Muscle layer of colon (tissue), 2 donors: ENCODE measurements around the gene DCC.

Source experiments
- H3K27ac ChIP-seq: one replicate; pipeline ENCODE4 v1.7.0; 2013; ENCODE audit warnings: low read depth, mild to moderate bottlenecking, low read length, moderate library complexity
- H3K27me3 ChIP-seq, 2 donors: one replicate each; pipeline ENCODE4 v1.7.0; 2013; ENCODE audit warnings: low read length in 2 of 2, mild to moderate bottlenecking in 2 of 2; ENCODE audit not compliant: insufficient read depth in 2 of 2, control insufficient read depth in 1 of 2
- H3K36me3 ChIP-seq: one replicate; pipeline ENCODE4 v1.7.0; 2013; ENCODE audit warnings: mild to moderate bottlenecking, low read length; ENCODE audit not compliant: insufficient read depth
- H3K4me1 ChIP-seq: one replicate; pipeline ENCODE4 v1.7.0; 2013; ENCODE audit warnings: mild to moderate bottlenecking, low read length; ENCODE audit not compliant: insufficient read depth
- H3K4me3 ChIP-seq, 2 donors: one replicate each; pipeline ENCODE4 v1.7.0; 2013; ENCODE audit warnings: low read length in 2 of 2, low read depth in 1 of 2, mild to moderate bottlenecking in 1 of 2, moderate library complexity in 1 of 2
- H3K9ac ChIP-seq: one replicate; pipeline ENCODE4 v1.7.0; 2013; ENCODE audit warnings: low read length
- H3K9me3 ChIP-seq: one replicate; pipeline ENCODE4 v1.7.0; 2013; ENCODE audit warnings: mild to moderate bottlenecking, low read length
- donor health status: abdominal sarcoma.
- donor health status: Adenocarcinoma of cecum.

The DCC gene

DNA sequence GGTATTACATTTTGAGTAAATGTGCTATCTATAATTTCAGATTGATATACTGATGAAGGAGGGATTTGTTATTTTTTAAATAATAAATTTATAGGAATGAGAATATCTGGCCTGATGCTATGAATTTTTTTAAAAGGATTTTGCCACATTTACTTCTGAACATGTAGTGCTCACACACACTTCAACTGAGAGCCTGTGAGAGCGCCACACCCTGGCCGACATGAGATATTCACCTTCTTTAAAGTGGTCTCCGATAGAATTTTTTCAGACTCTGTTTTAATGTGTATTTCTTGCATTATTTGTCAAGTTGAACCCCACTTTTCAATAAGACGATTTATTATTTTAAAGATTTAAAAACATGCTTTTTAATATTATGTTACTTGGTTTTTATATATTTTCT lies 813.3 kb downstream of the DCC start:
- H3K27me3 ChIP-seq, result no peaks in the 10 kb centered on the region
- no peak overlapping the region for H3K9ac ChIP-seq
- H3K36me3 ChIP-seq, result no peaks in the 10 kb centered on the region
- H3K9me3 ChIP-seq, result no peaks in the 10 kb centered on the region
- H3K4me1 ChIP-seq, result no peaks in the 10 kb centered on the region
- H3K27ac ChIP-seq, result no peak overlapping the region
- H3K4me3 ChIP-seq, result no peak overlapping the region

DNA sequence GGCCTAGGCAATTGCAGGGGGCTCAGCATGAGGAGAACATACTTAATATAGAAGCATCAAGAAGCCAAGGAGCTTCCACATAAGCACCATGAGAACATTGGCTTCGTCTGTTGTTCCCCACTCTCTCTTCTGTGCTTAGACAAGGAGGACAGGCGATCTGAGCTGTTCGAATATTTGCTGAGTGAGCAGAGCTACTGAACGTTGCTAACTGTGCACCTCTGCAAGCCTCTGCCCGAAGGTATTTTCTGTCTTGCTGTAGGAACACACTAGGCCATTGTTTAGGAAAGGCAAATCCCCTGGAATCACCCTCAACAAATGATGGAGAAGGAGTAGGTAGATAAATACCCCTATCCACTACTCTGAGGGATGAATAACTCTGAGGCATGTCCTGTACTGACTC lies 813.8 kb downstream of the DCC start:
- H3K9me3 ChIP-seq, result no peaks in the 10 kb centered on the region
- H3K4me1 ChIP-seq, result no peaks in the 10 kb centered on the region
- no peak overlapping the region for H3K4me3 ChIP-seq
- no peaks in the 10 kb centered on the region for H3K36me3 ChIP-seq
- H3K9ac ChIP-seq, result no peak overlapping the region
- H3K27me3 ChIP-seq, result no peaks in the 10 kb centered on the region
- no peak overlapping the region for H3K27ac ChIP-seq

- Histone ChIP-seq H3K36me3 (no peaks in the 10 kb centered on the region), H3K4me3 (no peak overlapping the region), H3K9ac (no peak overlapping the region), H3K4me1 (no peaks in the 10 kb centered on the region), H3K27ac (no peak overlapping the region), H3K27me3 (no peaks in the 10 kb centered on the region), H3K9me3 (no peaks in the 10 kb centered on the region)
These were observed 825.8 kb downstream of the DCC start for GRCh38 chr18:53165770-53166169.

GRCh38 chr18:53169346-53169745 lies 829.3 kb downstream of the DCC start:
- no peaks in the 10 kb centered on the region for H3K36me3 ChIP-seq
- no peaks in the 10 kb centered on the region for H3K27me3 ChIP-seq
- H3K9me3 ChIP-seq, result no peaks in the 10 kb centered on the region
- no peak overlapping the region for H3K27ac ChIP-seq
- no peak overlapping the region for H3K9ac ChIP-seq
- no peaks in the 10 kb centered on the region for H3K4me1 ChIP-seq
- H3K4me3 ChIP-seq, result no peak overlapping the region

DNA sequence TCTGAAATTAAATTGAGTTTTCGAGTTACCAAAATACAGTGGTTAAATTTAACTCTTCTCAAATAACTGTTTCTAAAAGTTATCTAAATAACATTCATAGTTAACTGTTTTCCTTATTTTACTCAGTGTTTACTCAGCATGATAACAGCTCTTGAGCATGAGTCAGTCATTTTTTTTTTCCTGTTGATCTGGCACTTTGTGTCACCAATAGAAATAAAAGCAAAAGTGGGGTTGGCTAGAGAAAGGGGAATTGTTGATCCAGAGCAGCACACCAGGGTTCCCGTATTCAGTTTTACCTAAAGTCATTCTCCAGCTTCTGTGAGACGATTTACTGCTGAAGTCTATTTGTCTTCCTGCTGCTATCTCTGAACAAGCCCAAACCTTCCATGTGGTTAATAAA lies 851.6 kb downstream of the DCC start:
- H3K9ac ChIP-seq, result no peak overlapping the region
- H3K36me3 ChIP-seq, result no peaks in the 10 kb centered on the region
- no peaks in the 10 kb centered on the region for H3K4me1 ChIP-seq
- no peaks in the 10 kb centered on the region for H3K27me3 ChIP-seq
- no peak overlapping the region for H3K4me3 ChIP-seq
- H3K9me3 ChIP-seq, result no peaks in the 10 kb centered on the region
- no peak overlapping the region for H3K27ac ChIP-seq

DNA sequence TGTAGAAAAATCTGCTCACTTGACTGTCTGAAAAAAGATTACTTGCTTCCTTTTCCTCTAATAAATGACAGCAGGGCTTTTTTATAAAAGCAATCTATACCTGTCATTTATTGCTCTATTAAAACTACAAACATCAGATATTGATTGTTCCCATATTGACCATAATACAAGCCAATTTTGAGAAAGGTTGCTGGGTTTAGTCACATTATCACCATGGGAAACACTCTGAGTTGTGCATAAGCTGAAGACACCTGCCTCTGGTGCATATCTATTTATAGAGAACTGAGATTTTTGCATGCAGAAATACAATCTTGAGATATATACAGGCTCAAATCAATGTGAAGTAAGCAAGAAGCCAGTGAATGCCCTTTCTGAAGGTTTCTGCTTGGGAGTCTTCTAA lies 853.9 kb downstream of the DCC start:
- Histone ChIP-seq H3K9ac (no peak overlapping the region), H3K36me3 (no peaks in the 10 kb centered on the region), H3K4me3 (no peak overlapping the region), H3K4me1 (no peaks in the 10 kb centered on the region), H3K27me3 (no peaks in the 10 kb centered on the region), H3K9me3 (no peaks in the 10 kb centered on the region), H3K27ac (no peak overlapping the region)

- no peaks in the 10 kb centered on the region for H3K27me3 ChIP-seq
- H3K9me3 ChIP-seq, result no peaks in the 10 kb centered on the region
- H3K4me3 ChIP-seq, result no peak overlapping the region
- no peak overlapping the region for H3K9ac ChIP-seq
- no peaks in the 10 kb centered on the region for H3K4me1 ChIP-seq
- no peaks in the 10 kb centered on the region for H3K36me3 ChIP-seq
- H3K27ac ChIP-seq, result no peak overlapping the region
These were observed 879.9 kb downstream of the DCC start for GRCh38 chr18:53219853-53220252.

- Histone ChIP-seq H3K9ac (no peak overlapping the region), H3K4me3 (no peak overlapping the region), H3K4me1 (no peaks in the 10 kb centered on the region), H3K27ac (no peak overlapping the region), H3K27me3 (no peaks in the 10 kb centered on the region), H3K36me3 (no peaks in the 10 kb centered on the region), H3K9me3 (no peaks in the 10 kb centered on the region)
These were observed 884.3 kb downstream of the DCC start for GRCh38 chr18:53224128-53224778.

DNA sequence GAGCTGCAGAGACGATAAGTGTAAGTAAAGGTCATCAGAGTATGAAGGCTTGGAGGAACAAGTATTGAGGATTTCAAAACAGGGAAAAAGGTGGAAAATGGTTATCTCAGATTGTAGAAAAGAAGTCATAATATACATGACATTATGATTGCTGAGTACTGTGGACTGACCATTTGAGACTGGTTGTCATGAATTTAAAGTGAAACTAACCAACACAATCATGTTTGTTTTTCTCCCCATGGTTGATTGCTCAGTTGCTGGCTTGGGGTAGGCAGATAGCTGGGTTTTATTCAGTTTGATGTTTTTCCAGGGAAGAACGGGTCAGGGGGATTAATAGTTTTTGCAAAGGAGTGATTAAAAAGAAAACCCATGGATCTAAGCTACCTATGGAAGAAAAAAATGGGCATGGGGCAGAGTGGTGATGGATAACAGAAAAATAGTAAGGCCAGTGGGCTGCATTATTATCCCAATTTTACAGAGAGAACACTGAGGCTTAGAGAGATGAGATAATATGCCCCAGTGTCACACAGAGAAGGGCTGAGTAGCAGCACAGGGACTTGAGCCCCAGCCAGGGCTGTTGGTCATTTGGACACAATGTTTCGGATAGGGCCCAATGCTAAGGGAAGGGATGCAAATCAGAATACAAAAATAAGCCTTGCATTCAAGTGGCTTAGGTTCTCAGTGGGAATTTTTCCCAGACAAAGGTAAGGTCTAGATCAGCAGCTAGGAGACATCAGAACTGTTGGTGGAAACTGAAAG lies 885.7 kb downstream of the DCC start:
- no peak overlapping the region for H3K9ac ChIP-seq
- H3K4me3 ChIP-seq, result no peak overlapping the region
- no peak overlapping the region for H3K27ac ChIP-seq
- no peaks in the 10 kb centered on the region for H3K36me3 ChIP-seq
- H3K27me3 ChIP-seq, result no peaks in the 10 kb centered on the region
- H3K9me3 ChIP-seq, result no peaks in the 10 kb centered on the region
- no peaks in the 10 kb centered on the region for H3K4me1 ChIP-seq

DNA sequence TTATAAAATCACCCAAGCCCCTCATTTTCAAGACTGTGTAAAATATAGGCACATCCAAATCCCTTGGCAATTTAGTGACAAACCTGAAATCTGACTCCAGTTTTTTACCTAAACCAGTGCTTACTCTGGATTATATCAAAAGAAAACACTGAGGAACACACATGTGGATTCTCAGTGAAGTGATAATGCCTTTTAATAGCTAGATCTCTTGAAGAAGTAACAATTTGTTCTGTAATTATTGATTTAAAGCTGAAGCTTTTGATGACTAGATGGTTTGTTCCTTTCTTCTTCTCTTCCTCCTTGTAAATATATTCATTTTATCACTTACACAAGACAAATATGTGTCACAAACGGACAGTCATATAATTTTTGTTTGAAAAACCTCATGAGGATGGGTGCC lies 894.6 kb downstream of the DCC start:
- H3K9me3 ChIP-seq, result no peaks in the 10 kb centered on the region
- no peak overlapping the region for H3K4me3 ChIP-seq
- no peaks in the 10 kb centered on the region for H3K4me1 ChIP-seq
- H3K9ac ChIP-seq, result no peak overlapping the region
- no peaks in the 10 kb centered on the region for H3K27me3 ChIP-seq
- no peak overlapping the region for H3K27ac ChIP-seq
- no peaks in the 10 kb centered on the region for H3K36me3 ChIP-seq

DNA sequence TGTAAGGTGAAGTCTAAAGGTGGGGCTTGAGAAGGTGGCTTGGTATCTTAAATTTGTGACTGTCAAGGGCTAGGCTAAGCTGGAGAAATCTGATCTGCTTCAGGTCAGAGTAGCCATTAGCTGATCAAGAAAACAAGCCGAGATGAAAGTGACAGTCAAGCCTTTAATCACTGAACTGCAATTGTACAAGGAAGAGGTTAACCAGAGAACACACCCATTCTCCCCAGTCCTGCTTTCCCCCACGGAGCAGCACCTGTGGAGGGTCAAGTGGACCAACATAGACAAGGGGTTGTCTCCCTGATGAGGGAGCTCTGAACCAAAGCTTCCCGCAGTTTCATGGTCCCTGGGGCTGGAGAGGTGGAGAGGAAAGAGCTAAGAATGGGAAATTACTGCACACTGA lies 901.2 kb downstream of the DCC start:
- no peak overlapping the region for H3K9ac ChIP-seq
- H3K9me3 ChIP-seq, result no peaks in the 10 kb centered on the region
- H3K36me3 ChIP-seq, result no peaks in the 10 kb centered on the region
- no peaks in the 10 kb centered on the region for H3K27me3 ChIP-seq
- no peak overlapping the region for H3K4me3 ChIP-seq
- H3K27ac ChIP-seq, result no peak overlapping the region
- H3K4me1 ChIP-seq, result no peaks in the 10 kb centered on the region

DNA sequence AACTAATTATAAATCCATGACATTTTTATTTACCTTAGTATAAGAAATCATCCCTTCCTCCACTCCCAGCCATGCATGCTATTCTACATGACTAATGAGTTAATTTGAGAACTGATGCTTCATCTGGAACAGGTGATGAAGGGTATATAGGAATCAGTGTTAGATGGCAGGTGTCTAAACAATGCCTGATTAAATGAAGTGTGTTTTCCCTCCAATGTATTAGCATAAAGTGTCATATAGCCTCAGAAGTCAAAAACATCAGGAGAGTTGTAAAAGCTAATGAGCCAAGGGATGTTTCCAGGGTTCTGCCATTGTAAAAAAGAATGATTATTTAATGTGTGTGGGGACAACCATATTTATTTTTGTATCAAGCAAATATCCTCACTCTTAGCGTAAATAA lies 913.8 kb downstream of the DCC start:
- no peaks in the 10 kb centered on the region for H3K9me3 ChIP-seq
- H3K4me3 ChIP-seq, result no peak overlapping the region
- H3K27me3 ChIP-seq, result no peaks in the 10 kb centered on the region
- no peaks in the 10 kb centered on the region for H3K36me3 ChIP-seq
- no peak overlapping the region for H3K27ac ChIP-seq
- no peak overlapping the region for H3K9ac ChIP-seq
- no peaks in the 10 kb centered on the region for H3K4me1 ChIP-seq
